Left hindlimb (tissue), 1 donor: ENCODE results near the gene DDX27.
"Not testable (repeated sequence)": the region's sequence is repeated elsewhere in the genome, so short reads cannot be mapped to it uniquely, and the experiment has no call there.

Source experiments
- DNase-seq: peaks from one replicate; pipeline ENCODE4 v3.0.0-alpha.2; 2018

The DDX27 gene, protein sequence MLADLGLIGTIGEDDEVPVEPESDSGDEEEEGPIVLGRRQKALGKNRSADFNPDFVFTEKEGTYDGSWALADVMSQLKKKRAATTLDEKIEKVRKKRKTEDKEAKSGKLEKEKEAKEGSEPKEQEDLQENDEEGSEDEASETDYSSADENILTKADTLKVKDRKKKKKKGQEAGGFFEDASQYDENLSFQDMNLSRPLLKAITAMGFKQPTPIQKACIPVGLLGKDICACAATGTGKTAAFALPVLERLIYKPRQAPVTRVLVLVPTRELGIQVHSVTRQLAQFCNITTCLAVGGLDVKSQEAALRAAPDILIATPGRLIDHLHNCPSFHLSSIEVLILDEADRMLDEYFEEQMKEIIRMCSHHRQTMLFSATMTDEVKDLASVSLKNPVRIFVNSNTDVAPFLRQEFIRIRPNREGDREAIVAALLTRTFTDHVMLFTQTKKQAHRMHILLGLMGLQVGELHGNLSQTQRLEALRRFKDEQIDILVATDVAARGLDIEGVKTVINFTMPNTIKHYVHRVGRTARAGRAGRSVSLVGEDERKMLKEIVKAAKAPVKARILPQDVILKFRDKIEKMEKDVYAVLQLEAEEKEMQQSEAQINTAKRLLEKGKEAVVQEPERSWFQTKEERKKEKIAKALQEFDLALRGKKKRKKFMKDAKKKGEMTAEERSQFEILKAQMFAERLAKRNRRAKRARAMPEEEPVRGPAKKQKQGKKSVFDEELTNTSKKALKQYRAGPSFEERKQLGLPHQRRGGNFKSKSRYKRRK

DNA sequence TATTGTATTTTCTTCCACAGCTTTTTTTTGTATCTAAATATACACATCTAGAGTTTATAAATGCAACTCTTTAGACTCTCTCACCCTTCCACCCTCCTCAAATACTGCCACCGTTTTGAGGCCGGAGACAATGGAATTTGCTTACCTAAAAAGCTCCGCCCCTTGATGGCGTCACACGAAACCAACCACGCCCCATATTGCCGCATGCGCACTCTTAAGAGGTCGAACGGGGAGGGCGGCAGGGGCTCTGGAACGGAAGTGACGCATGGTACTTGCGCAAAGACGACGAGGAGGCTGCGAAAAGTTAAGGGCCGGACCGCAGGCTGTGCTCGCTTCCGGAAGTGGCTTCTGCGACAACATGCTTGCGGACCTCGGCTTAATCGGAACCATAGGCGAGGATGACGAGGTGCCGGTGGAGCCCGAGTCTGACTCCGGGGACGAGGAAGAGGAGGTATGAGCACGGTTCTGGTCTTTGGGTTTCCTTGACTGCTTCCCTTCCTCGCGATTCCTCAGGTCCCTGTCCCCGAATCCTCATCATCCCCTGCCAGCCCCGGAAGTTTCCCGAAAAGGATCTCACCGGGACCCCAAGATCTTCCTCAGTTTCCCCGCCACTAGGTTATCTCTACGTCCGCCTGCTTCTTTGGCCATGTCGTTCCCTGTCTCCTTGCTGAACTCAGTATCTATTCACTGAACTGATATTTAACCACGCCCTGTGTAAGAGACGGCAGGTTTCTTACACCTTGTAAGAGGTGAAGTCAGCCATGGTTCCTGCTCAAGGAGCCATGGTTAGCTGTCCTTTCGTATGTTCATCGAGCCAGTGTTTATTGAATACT lies at the start of gene DDX27:
DDX27 (plus strand) TSS at position 326 of the 833 bp plus-strand sequence; CDS start at position 359, 33 bp downstream.
- peak; percentile 98 for DNase-seq

DNA sequence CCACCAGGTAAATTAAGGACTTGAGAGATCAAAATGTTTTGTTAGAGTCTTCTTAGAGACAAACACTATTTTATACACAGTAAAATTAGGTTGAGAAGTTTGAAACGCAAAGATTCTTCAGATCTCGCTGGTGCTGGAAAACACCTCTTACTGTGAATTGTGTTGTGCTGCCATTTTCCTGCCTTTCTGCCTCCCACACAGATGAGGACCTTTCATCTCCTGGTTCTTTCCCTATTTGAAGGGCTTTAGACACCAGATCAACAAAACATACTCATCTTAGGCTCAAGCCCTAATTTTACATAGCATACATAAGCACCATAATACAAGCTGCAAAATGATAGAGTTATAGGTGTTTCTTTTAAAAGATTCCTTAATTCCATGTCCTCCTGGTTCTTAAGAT lies 49.7 kb upstream of the DDX27 start:
- DNase-seq, result no peak

DNA sequence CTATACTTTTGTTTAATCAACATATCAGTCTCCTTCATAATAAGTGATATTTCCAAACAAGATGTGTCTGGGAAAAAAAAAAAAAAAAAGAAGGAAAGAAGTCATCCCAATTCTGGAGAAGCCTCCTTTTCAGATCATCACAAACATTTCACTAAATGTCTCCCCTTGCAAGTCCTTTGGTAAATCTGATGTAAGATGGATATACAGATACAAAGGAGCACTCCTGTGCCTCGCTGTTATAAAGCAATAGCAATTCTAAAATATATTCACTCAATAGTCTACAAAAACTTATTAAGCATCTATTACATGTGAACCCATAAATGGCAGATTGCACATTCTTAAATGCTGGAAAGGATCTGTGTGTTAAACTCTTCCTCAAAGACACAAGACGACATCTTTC lies 48.5 kb upstream of the DDX27 start:
- no peak for DNase-seq

DNA sequence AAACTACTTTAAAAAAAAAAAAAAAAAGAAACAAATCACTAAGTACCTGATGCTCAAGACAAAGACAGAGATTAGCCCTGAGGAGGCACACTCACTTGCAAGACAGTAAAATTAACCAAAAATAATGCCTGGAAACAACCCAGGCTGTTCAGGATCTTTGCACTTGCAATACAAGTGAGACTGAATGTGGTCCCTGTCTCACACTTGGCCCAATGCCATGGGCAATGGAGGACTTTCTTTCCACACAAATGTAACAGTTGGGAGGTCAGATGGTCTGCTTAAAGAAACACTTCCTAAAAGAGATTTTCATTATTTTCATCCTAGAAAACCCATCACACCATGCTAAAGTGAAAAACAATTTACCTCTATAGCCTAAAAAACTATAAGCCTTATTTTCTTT lies 47.3 kb upstream of the DDX27 start:
- DNase-seq, result no peak

DNA sequence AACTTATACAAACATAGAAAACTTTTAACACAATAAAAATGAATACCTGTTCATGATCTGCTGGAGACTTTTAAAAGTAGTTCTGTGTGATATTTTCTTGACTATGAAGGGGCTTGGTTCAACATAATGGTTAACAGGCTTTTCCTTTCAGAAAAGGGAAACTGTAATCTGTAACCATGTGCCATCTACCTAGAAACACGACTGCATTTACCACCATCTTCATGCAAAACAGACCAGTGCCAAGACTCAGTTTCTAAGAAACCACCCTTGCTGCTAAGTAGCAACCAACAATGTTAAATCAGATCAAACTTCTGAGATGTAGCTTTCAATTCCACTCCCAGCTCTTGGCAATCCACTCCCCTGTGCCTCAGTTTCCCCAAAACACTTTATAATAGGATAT lies 46.8 kb upstream of the DDX27 start:
- DNase-seq, result no peak

DNA sequence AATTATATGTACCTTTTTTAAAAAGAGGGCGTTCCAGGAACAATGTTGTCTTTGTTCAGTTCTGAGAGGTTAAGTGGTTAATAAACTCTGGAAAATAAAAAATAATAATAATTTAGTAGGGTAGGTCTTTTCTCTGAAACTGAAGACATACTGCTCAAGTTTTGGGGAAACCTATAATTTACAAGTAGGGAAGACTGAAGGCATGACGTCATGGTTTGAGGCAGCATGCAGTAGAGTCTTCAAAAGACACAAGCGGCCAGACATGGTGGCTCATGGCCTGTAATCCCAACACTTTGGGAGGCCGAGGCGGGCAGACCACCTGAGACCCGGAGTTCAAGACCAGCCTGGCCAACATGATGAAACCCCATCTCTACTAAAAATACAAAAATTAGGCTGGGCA lies 45.0 kb upstream of the DDX27 start:
- DNase-seq, result no peak

DNA sequence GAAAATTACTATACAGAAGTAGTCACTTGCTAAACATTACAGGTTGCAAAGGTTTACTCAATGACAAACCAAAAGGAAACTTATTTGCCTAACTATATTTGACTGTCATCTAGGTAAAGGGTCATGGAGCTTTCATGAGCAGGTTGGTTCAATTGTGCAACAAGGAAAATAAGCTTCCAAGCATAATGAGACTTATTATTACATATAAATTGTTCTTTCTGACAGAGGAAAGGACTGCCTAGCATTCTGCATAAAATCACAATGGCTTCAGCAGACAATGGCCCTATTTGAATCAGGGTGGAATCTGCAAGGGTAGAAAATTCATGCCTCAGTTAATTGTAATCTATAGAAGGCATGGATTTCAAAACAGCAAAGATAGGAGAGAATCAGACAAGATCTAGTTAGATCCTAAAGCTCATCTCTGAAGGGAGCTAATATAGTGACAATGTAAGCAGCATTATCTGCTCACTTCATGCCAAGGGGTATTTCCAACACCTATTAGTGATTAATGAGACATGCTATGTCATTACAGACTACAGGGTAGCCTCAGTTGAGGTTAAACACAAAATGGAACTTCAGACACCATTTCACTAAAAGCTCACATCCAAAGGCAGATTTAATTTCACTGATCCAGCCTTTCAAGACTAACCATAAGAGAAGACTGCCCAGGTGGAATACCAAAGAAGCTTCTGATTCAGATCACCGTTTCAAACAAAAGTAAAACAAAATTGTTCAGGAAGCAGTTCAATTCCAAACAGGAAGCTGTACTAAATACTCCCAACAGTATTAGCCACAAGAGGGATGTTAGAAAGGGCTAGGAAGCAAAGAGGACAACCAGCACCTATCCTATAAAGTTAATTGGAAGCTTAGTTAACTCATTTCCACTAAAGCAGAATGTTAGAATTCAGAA lies 39.6 kb upstream of the DDX27 start:
- DNase-seq, result no peak

DNA sequence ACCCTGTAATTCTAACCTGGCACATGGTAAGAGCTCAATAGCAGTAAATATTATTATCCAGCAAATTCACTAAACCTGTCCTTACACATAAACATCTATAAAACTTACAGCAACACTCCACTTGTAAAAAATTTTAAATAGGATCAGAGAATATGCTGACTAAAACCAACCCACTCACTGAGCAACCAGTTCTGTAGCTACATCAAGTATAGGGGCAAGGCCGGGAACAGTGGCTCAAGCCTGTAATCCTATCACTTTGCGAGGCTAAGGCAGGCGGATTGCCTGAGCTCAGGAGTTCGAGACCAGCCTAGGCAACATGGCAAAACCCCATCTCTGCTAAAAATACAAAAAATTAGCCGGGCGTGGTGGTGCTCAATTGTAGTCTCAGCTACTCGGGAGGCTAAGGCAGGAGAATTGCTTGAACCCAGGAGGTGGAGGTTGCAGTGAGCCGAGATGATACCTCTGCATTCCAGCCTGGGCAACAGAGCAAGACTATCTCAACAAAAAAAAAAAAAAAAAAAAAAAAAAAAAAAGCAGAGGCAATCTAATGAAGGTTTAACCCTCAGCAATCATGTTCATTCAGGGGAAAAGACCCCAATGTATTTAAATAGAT lies 37.8 kb upstream of the DDX27 start:
- DNase-seq, result no peak

DNA sequence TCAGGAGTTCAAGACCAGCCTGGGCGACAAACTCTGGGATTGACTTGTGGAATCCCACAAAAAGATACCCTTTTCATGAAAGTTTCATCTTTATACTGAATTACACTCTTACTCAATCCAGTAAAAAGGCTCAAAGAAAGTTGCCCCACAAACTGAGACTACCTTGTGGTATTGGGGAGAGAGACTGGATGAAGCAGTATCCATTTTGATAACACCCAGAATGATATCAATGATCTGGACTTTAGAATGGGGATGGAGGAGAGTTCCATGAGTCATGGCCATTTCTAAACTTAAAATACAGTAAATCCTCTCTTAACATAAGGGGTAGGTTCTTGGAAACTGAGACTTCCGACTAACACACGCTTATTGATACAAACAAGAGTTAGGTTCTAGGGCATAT lies 35.8 kb upstream of the DDX27 start:
- DNase-seq, result no peak

DNA sequence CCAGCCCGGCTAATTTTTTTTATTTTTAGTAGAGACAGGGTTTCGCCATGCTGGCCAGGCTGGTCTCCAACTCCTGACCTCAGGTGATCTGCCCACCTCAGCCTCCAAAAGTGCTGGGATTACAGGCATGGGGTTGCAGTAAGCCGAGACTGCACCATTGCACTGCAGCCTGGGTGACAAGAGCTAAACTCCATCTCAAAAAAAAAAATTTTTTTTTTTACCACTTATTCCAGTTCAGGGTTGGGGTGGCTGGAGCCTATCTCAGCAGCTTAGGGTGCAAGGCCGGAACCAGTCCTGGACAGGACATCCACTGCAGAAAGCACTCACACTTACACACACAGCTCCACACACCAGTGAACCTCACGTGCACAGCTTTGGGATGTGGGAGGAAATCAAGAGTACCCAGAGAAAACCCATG lies 35.1 kb upstream of the DDX27 start:
- not testable (repeated sequence) for DNase-seq

DNA sequence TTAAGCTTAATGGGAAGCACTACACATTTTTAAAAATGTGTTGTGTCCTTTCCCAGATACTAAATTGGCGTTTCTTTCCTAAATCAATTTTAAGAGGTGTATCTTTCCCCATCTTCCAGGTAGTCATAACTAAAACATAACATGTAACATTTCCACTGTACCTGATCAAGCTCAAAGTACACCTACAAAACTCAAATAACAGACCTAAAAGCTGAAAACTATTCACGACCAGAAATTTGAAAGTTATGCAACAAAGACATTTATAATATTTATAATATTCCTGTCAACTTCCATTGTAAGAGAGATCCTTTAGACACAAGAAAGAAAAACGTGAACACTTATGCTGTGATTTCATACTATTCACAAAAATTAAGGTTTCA lies 34.5 kb upstream of the DDX27 start:
- no peak for DNase-seq

DNA sequence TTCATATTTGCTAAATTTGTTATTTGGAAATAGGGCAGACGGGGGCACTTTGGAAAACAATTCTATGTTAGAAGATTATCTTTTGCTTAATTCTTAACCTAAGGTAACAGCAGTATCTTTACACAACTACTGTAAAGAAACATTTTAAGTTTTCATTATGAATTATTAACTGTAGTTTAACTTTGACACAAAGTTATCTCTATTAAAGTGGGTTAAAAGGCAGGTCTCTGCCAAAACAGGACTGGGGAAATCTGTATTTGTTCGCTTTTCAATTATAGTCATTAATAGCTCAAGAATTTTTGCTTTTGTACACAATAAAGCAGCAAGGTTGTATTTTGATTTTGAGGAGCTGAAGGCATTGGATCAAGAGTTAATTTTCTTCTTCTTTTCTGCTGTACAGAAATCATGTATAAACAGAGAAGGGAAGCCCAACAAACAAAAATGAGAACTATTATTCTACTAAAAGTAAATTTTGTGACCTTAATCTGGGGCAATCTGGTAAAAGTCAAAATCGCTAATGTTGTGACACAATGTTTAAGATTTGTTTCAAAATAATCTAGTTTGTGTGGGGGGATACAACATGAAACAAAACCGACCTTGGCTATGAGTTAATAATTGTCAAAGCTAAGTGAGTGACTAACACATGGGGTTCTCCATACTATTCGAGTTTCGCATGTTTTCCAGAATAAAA lies 34.0 kb upstream of the DDX27 start:
- no peak for DNase-seq

DNA sequence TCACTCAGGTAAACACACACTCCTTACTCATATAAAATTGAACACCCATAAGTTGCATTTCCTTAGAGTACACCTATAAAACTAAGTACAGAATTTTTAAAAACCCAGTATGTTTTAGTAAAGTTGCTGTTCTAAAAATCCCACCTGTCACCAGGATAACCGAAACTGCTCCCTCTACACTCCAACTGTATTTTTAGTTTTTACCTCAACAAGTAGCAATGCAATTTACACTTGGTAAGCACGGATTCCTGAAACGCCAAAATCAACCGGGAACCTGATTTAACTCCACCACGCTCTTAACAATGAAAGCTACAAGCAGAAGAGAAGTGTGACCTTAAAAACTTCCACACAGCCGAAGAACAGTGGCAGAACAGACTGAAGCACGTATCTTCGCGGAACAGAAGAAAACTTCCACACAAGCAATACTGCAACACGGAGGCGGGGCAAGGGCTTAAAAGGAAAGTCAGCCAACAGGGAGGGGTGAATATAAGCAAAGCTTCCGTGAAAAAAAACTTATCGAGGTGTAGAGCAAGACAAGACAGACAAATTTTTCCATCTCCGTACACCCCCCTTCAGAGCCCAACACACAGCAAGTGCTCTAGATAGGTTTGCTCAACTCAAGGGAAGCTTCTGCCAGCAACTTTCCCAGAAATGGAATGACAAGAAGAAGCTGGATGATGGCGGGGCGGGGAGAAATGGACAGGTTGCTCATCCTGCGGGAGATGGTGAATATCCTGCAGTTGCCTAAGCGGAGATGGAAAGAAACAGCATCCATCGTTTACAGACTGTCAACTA lies 32.5 kb upstream of the DDX27 start:
- DNase-seq, result peak; percentile 62

DNA sequence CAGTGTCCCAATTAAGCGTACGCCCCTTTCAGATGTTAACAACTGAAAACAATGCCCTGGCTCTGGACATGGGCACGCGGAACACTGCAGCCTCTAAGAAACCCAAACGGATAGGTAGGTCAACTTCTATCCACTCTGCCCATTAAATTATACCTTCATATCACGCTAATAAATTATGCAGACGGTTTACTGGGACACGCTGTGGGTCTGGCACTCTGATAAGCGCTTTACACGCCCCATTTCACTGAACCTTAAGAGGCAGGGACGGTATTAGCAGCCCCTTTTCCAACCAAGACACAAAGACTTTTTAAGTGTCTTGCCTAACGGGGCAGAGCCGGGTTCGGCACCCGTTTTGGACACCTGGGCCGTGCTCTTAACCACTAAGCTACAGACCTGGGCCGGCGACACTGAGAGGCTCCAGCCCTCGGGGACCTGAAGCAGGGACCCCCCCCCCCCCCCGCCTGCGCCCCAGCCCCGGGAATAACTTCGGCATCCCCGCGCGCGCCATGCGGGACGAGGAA lies 31.8 kb upstream of the DDX27 start:
- DNase-seq, result peak; percentile 48

DNA sequence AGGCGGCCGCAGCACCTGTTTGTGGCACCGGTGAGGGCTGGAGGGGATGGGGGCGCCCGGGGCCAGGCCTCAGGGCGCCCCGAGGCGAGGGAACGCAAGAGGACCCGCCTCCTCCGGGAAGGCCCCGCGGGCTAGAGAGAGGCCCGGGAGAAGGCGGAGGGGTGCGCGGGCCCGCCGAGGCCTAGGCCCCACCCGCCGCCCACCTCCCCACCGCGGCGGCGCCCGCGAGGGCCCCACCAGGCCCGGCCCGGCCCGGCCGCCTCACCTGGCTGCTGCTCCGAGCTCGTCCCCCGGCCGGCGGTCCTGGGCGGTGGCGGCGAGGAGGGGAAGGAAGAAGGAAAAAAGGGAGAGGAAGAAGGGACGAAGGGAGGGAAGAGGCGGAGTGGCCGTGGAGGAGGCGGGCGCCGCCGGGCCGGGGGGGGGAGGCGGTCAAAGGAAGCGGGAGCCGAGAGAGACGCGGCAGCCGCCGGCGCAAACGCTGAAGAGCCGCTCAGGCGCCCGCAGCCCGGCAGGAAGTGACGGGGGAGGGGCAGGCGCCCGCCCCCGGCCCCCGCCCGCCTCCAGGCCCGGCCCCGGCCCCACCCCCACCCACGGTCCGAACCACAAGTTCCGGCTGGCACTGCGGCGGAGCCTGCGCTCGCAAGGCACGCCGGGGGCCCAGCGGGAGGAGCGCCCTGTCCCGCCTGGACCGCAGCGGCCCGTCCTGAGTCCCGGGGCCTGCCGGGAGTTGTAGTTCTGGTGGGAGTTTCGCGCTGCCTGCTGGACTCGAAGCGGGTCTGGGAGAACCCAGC lies 31.2 kb upstream of the DDX27 start, which contains the start of gene STAU1:
STAU1 (minus strand) TSS at position 484 of the 791 bp plus-strand sequence. CDS start 22,133 bp downstream, outside the sequence.
- peak; percentile 98 for DNase-seq

DNA sequence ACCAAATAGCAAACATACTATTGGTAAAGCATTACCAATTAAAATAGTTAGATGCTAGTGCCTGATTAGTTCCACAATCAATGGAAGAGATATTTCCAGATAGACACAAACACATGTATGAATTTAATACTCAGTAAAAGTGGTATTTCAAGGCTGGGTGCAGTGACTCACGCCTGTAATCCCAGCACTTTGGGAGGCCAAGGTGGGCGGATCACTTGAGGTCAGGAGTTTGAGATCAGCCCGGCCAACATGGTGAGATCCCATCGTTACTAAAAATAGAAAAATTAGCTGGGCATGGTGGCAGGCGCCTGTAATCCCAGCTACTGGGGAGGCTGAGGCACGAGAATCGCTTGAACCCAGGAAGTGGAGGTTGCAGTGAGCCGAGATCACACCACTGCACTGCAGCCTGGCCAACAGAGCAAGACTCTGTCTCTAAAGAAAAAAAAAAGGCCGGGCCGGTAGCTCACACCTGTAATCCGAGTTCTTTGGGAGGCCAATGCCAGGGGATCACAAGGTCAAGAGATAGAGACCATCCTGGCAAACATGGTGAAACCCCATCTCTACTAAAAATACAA lies 26.2 kb upstream of the DDX27 start:
- DNase-seq, result not testable (repeated sequence)

DNA sequence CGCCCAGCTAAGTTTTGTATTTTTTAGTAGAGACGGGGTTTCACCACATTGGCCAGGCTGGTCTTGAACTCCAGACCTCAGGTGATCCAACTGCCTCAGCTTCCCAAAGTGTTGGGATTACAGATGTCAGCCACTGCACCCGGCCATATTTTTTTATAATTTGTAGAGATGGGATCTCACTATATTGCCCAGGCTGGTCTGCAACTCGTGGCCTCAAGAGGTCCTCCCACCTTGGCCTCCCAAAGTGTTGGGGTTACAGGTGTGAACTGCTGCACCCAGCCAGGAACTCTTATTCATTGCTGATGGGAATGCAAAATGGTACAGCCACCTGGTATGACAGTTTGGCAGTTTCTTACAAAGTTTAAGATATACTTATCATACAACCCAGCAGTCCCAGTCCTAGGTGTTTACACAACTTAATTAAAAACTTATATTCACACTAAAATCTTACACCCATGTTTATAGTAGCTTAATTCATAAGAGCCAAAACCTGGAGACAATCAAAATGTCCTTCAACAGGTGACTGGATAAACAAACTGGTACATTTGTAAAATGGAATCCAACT lies 19.4 kb upstream of the DDX27 start:
- DNase-seq, result no peak

DNA sequence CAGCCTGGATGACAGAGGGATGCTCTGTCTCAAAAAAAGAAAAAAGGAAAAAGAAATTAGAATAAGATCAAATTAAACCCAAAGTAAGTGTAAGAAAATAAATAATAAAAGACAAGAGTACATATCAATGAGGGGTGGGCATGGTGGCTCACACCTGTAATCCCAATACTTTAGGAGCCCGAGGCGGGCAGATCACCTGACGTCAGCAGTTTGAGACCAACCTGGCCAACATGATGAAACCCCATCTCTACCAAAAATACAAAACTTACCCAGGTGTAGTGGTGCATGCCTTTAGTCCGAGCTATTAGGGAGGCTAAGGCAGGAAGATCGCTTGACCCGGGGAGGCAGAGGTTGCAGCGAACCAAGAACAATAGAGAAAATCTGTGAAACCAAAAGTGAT lies 16.2 kb upstream of the DDX27 start:
- no peak for DNase-seq
